IPS DF 6.9 (cell line): Measurements from ENCODE around the gene PRRX2.
"Not testable (repeated sequence)": the region's sequence is repeated elsewhere in the genome, so short reads cannot be mapped to it uniquely, and the experiment has no call there.

Experiments
- DNase-seq: peaks from one replicate; pipeline ENCODE4 v3.0.0-alpha.2; 2013; ENCODE audit warnings: low read depth, low spot score
- H3K27ac ChIP-seq: one replicate; pipeline ENCODE4 v1.5.1; 2013; ENCODE audit warnings: low read length, control low read depth
- H3K27me3 ChIP-seq: 2 replicates; pipeline ENCODE4 v1.6.1; 2013; ENCODE audit warnings: mild to moderate bottlenecking, low read length; ENCODE audit not compliant: control insufficient read depth, insufficient read depth
- H3K36me3 ChIP-seq: 2 replicates; pipeline ENCODE4 v1.6.1; 2013; ENCODE audit warnings: low read length; ENCODE audit not compliant: control insufficient read depth, insufficient read depth
- H3K4me1 ChIP-seq: 2 replicates; pipeline ENCODE4 v1.6.1; 2013; ENCODE audit warnings: low read length; ENCODE audit not compliant: control insufficient read depth, insufficient read depth
- H3K4me3 ChIP-seq: 2 replicates; pipeline ENCODE4 v1.5.1; 2013; ENCODE audit warnings: mild to moderate bottlenecking, low read length
- H3K9me3 ChIP-seq: 2 replicates; pipeline ENCODE4 v1.6.1; 2013; ENCODE audit warnings: low read length, inconsistent platforms; ENCODE audit not compliant: control insufficient read depth, insufficient read depth
- WGBS: extraction: QIAGEN DNeasy Blood & Tissue Kit; methylation state at CpG from one replicate; pipeline ENCODE4 v1.1.7; 2013; ENCODE audit warnings: mixed read lengths, missing lambda C conversion rate; ENCODE audit not compliant: insufficient read length, insufficient coverage; 5-methylcytosine and 5-hydroxymethylcytosine counted together

The PRRX2 gene

GRCh38 chr9:129745200-129745599, 79.8 kb downstream of the PRRX2 start:
- WGBS: no CpG with 5 or more reads among the region's 7 CpGs
- Histone ChIP-seq H3K36me3 (no peaks in the 10 kb centered on the region), H3K9me3 (no peaks in the 10 kb centered on the region), H3K27me3 (no peaks in the 10 kb centered on the region), H3K4me1 (no peaks in the 10 kb centered on the region), H3K27ac (no peak overlapping the region), H3K4me3 (no peak overlapping the region)
- no peak for DNase-seq

- no peak overlapping the region for H3K4me3 ChIP-seq
- DNase-seq: no peak
- no peaks in the 10 kb centered on the region for H3K27me3 ChIP-seq
- no peaks in the 10 kb centered on the region for H3K36me3 ChIP-seq
- no peak overlapping the region for H3K27ac ChIP-seq
- H3K4me1 ChIP-seq: no peaks in the 10 kb centered on the region
- WGBS: no CpG with 5 or more reads among the region's 9 CpGs
- H3K9me3 ChIP-seq: no peaks in the 10 kb centered on the region
These were observed 80.8 kb downstream of the PRRX2 start for GRCh38 chr9:129746092-129746777.

- no CpG with 5 or more reads among the region's 5 CpGs for WGBS
- Histone ChIP-seq H3K4me1 (peaks cover under 1% of the 10 kb centered on the region; the same call in 1 of the 2 replicates), H3K36me3 (no peaks in the 10 kb centered on the region), H3K27me3 (no peaks in the 10 kb centered on the region), H3K4me3 (no peak overlapping the region), H3K9me3 (no peaks in the 10 kb centered on the region), H3K27ac (no peak overlapping the region)
- DNase-seq: no peak
These were observed 82.8 kb downstream of the PRRX2 start for GRCh38 chr9:129748249-129748648.

DNA sequence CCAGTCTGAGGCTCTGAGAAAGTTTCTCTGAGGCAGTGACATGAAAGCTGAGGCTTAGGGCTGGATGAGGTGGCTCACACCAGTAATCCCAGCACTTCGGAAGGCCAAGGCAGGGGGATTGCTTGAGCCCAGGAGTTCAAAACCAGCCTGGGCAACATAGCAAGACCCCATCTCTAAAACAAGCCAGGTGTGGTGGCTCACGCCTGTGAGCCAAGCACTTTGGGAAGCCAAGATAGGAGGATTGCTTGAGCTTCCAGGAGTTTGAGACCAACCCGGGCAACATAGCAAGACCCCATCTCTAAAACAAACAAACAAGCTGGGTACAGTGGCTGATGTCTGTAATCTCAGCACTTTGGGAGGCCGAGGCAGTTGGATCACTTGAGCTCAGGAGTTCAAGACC, 83.6 kb downstream of the PRRX2 start:
- not testable (repeated sequence) for H3K4me3 ChIP-seq, DNase-seq, H3K27me3 ChIP-seq, H3K36me3 ChIP-seq, H3K9me3 ChIP-seq, H3K27ac ChIP-seq, H3K4me1 ChIP-seq
- no CpG with 5 or more reads among the region's 4 CpGs for WGBS

- no peaks in the 10 kb centered on the region for H3K9me3 ChIP-seq
- WGBS: no CpG with 5 or more reads among the region's 6 CpGs
These were observed 84.1 kb downstream of the PRRX2 start for GRCh38 chr9:129749575-129749974.

GRCh38 chr9:129750013-129750638, 84.7 kb downstream of the PRRX2 start:
- WGBS: no CpG with 5 or more reads among the region's 9 CpGs
- no peaks in the 10 kb centered on the region for H3K36me3 ChIP-seq
- peaks cover 2% of the 10 kb centered on the region; the same call in 1 of the 2 replicates for H3K4me1 ChIP-seq
- H3K4me3 ChIP-seq: no peak overlapping the region
- H3K27ac ChIP-seq: no peak overlapping the region
- no peaks in the 10 kb centered on the region for H3K9me3 ChIP-seq
- H3K27me3 ChIP-seq: no peaks in the 10 kb centered on the region
- DNase-seq: no peak

More at GRCh38 chr9:129749575-129749974, 84.1 kb downstream of the PRRX2 start:
- DNase-seq: no peak
- Histone ChIP-seq H3K4me3 (no peak overlapping the region), H3K36me3 (no peaks in the 10 kb centered on the region), H3K27me3 (no peaks in the 10 kb centered on the region), H3K27ac (no peak overlapping the region), H3K4me1 (peaks cover 2% of the 10 kb centered on the region; the same call in 1 of the 2 replicates)

GRCh38 chr9:129751841-129752801, 86.7 kb downstream of the PRRX2 start:
- H3K9me3 ChIP-seq: no peaks in the 10 kb centered on the region
- no peak for DNase-seq
- H3K4me1 ChIP-seq: peaks cover 2% of the 10 kb centered on the region; the same call in 1 of the 2 replicates
- WGBS: no CpG with 5 or more reads among the region's 31 CpGs
- no peaks in the 10 kb centered on the region for H3K36me3 ChIP-seq
- H3K27ac ChIP-seq: no peak overlapping the region
- H3K4me3 ChIP-seq: no peak overlapping the region
- H3K27me3 ChIP-seq: no peaks in the 10 kb centered on the region

GRCh38 chr9:129752900-129753729, 87.7 kb downstream of the PRRX2 start, which contains the start of gene PTGES:
TSS of gene PTGES (minus strand) at chr9:129753042. CDS start at chr9:129753012, 30 bp downstream.
- no peaks in the 10 kb centered on the region for H3K36me3 ChIP-seq
- H3K4me1 ChIP-seq: peaks cover 2% of the 10 kb centered on the region; the same call in 1 of the 2 replicates
- DNase-seq: no peak

DNA sequence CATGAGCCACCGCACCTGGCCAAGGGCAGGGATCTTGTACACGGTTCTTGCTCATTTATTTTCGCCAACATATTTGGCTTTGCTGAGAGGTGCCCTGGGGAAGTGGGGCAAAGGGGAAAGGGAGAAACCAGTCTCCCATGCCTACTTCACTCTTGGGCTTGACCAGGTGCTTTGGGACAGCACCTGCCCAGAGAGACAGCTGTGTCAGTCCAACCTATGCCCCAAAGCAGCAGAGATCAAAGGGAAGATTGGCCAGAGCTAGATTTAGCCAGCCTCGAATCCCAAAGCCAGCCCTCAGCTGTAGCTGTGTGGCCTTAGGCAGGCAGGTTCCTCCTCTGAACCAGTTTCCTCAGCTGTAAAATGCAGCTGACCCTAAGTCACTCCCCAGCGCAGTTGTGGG, 89.7 kb downstream of the PRRX2 start:
- no CpG with 5 or more reads among the region's 5 CpGs for WGBS
- no peak for DNase-seq
- H3K4me1 ChIP-seq: peaks cover 2% of the 10 kb centered on the region; the same call in 1 of the 2 replicates
- H3K27ac ChIP-seq: no peak overlapping the region
- no peak overlapping the region for H3K4me3 ChIP-seq
- H3K27me3 ChIP-seq: no peaks in the 10 kb centered on the region
- no peaks in the 10 kb centered on the region for H3K9me3 ChIP-seq
- H3K36me3 ChIP-seq: no peaks in the 10 kb centered on the region

More at GRCh38 chr9:129752900-129753729, 87.7 kb downstream of the PRRX2 start, which contains the start of gene PTGES:
- H3K9me3 ChIP-seq: no peaks in the 10 kb centered on the region
- H3K4me3 ChIP-seq: no peak within 1 kb of the TSS
- H3K27ac ChIP-seq: no peak within 1 kb of the TSS
- no CpG with 5 or more reads among the region's 23 CpGs for WGBS
- H3K27me3 ChIP-seq: no peaks in the 10 kb centered on the region
